MM.1S (cell line): ENCODE results near the gene DOK3.

Experiments used
- EZH2phosphoT487 ChIP-seq: fragments of 300-600 bp; sonication (generic); IDR thresholded peaks from 2 replicates; pipeline ENCODE4 v1.6.1; 2018; ENCODE audit warnings: antibody characterized with exemption, low read length
- TF ChIP-seq, protein P1 (sequence below): fragments of 300-600 bp; sonication (generic); IDR thresholded peaks from 2 replicates; pipeline ENCODE4 v1.5.1; 2016; ENCODE audit warnings: antibody characterized with exemption, low read length, mixed read lengths

DNA sequence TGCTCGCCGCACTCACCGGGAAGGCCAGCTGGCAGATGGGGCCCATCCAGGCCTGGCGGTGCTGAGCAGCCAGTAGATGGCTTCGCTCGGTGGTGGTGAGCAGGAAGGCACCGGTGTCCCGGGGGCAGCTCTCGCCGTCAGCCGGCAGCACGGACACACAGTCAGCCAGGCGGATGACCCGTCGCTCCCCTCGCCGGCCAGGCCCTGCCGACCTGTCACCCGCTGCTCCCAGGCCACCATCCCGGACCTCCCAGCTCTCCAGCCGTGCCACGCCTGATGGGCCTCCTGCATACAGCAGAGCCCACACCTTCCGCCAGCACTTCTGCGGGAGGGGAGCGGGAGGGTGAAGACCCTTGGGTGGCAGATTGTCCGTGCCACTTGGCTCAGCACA is 1.4 kb downstream of the DOK3 start:
- TF ChIP-seq EZH2phosphoT487, result no peak
- TF ChIP-seq, protein P1, sequence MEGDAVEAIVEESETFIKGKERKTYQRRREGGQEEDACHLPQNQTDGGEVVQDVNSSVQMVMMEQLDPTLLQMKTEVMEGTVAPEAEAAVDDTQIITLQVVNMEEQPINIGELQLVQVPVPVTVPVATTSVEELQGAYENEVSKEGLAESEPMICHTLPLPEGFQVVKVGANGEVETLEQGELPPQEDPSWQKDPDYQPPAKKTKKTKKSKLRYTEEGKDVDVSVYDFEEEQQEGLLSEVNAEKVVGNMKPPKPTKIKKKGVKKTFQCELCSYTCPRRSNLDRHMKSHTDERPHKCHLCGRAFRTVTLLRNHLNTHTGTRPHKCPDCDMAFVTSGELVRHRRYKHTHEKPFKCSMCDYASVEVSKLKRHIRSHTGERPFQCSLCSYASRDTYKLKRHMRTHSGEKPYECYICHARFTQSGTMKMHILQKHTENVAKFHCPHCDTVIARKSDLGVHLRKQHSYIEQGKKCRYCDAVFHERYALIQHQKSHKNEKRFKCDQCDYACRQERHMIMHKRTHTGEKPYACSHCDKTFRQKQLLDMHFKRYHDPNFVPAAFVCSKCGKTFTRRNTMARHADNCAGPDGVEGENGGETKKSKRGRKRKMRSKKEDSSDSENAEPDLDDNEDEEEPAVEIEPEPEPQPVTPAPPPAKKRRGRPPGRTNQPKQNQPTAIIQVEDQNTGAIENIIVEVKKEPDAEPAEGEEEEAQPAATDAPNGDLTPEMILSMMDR, result no peak
